Measurements from ENCODE around the gene LPCAT1.

The LPCAT1 gene

GRCh38 chr5:1429066-1429465, 94.7 kb downstream of the LPCAT1 start:
- no peak overlapping the region for H3K4me3 ChIP-seq (ENCODE audit: low read length)
- H3K4me1 ChIP-seq (ENCODE audit: control insufficient read depth, low read length) = no peaks in the 10 kb centered on the region
- no peak overlapping the region for H3K27ac ChIP-seq (ENCODE audit: low read depth, low read length)
- TF ChIP-seq CTCF (IDR thresholded peaks at IDR 0.05; ENCODE audit: low read depth, low read length, poor library complexity, severe bottlenecking) (no peak), EZH2phosphoT487 (IDR thresholded peaks at IDR 0.05; ENCODE audit: borderline replicate concordance, low read length) (no peak)
- H3F3A ChIP-seq (ENCODE audit: control insufficient read depth, insufficient read depth) = no peaks in the 10 kb centered on the region
- H3K36me3 ChIP-seq (ENCODE audit: control insufficient read depth, low read length) = no peaks in the 10 kb centered on the region
- H3K9me2 ChIP-seq (replicated peaks; ENCODE audit: control insufficient read depth, low read length) = no peaks in the 10 kb centered on the region
- H3K27me3 ChIP-seq (ENCODE audit: control insufficient read depth, low read length) = no peaks in the 10 kb centered on the region; the same call in 1 of the 2 replicates
- H3K4me2 ChIP-seq (ENCODE audit: low read length) = no peak overlapping the region
- no peaks in the 10 kb centered on the region for H3K79me2 ChIP-seq (ENCODE audit: control insufficient read depth, low read length)
- peaks cover 38% of the 10 kb centered on the region for H3K9me3 ChIP-seq (ENCODE audit: control insufficient read depth, insufficient read depth, low read length)
- no peaks in the 10 kb centered on the region for H4K20me1 ChIP-seq (ENCODE audit: control insufficient read depth, insufficient read depth, low read depth, low read length)

- Histone ChIP-seq H3K9me3 (ENCODE audit: control insufficient read depth, insufficient read depth, low read length) (peaks cover 33% of the 10 kb centered on the region), H3K4me3 (ENCODE audit: low read length) (no peak overlapping the region), H3K79me2 (ENCODE audit: control insufficient read depth, low read length) (no peaks in the 10 kb centered on the region), H3K4me2 (ENCODE audit: low read length) (no peak overlapping the region), H4K20me1 (ENCODE audit: control insufficient read depth, insufficient read depth, low read depth, low read length) (no peaks in the 10 kb centered on the region), H3K4me1 (ENCODE audit: control insufficient read depth, low read length) (no peaks in the 10 kb centered on the region), H3K9me2 (replicated peaks; ENCODE audit: control insufficient read depth, low read length) (no peaks in the 10 kb centered on the region), H3K27me3 (ENCODE audit: control insufficient read depth, low read length) (no peaks in the 10 kb centered on the region; the same call in 1 of the 2 replicates), H3F3A (ENCODE audit: control insufficient read depth, insufficient read depth) (no peaks in the 10 kb centered on the region), H3K27ac (ENCODE audit: low read depth, low read length) (no peak overlapping the region), H3K36me3 (ENCODE audit: control insufficient read depth, low read length) (no peaks in the 10 kb centered on the region)
- TF ChIP-seq CTCF (IDR thresholded peaks at IDR 0.05; ENCODE audit: low read depth, low read length, poor library complexity, severe bottlenecking) (no peak), EZH2phosphoT487 (IDR thresholded peaks at IDR 0.05; ENCODE audit: borderline replicate concordance, low read length) (no peak)
Measured at GRCh38 chr5:1428107-1428506, 95.7 kb downstream of the LPCAT1 start.

- Histone ChIP-seq H3K9me3 (ENCODE audit: control insufficient read depth, insufficient read depth, low read length) (peaks cover 21% of the 10 kb centered on the region), H3K79me2 (ENCODE audit: control insufficient read depth, low read length) (no peaks in the 10 kb centered on the region), H3K36me3 (ENCODE audit: control insufficient read depth, low read length) (no peaks in the 10 kb centered on the region), H3K4me3 (ENCODE audit: low read length) (no peak overlapping the region), H3K27ac (ENCODE audit: low read depth, low read length) (no peak overlapping the region), H3K4me1 (ENCODE audit: control insufficient read depth, low read length) (no peaks in the 10 kb centered on the region), H4K20me1 (ENCODE audit: control insufficient read depth, insufficient read depth, low read depth, low read length) (no peaks in the 10 kb centered on the region), H3K4me2 (ENCODE audit: low read length) (no peak overlapping the region), H3F3A (ENCODE audit: control insufficient read depth, insufficient read depth) (no peaks in the 10 kb centered on the region), H3K9me2 (replicated peaks; ENCODE audit: control insufficient read depth, low read length) (no peaks in the 10 kb centered on the region), H3K27me3 (ENCODE audit: control insufficient read depth, low read length) (no peaks in the 10 kb centered on the region; the same call in 1 of the 2 replicates)
- TF ChIP-seq EZH2phosphoT487 (IDR thresholded peaks at IDR 0.05; ENCODE audit: borderline replicate concordance, low read length) (no peak), CTCF (IDR thresholded peaks at IDR 0.05; ENCODE audit: low read depth, low read length, poor library complexity, severe bottlenecking) (no peak)
Measured at GRCh38 chr5:1424716-1425115, 99.0 kb downstream of the LPCAT1 start.
